Mesendoderm (in vitro differentiated cells): Measurements from ENCODE around the gene PCDH20.
A peak's percentile ranks its signal among the peaks of the same experiment; 100 is the strongest.
"Not testable (repeated sequence)": the region's sequence is repeated elsewhere in the genome, so short reads cannot be mapped to it uniquely, and the experiment has no call there.

ENCODE experiments used
- DNase-seq: peaks from one replicate; pipeline ENCODE4 v3.0.0; 2013
- H2AK5ac ChIP-seq: 2 replicates; pipeline ENCODE4 v1.6.1; 2013; ENCODE audit warnings: low read length, inconsistent platforms
- H2BK120ac ChIP-seq: 2 replicates; pipeline ENCODE4 v1.6.1; 2013; ENCODE audit warnings: low read depth, mild to moderate bottlenecking, low read length, moderate library complexity, mixed read lengths
- H2BK15ac ChIP-seq: replicated peaks from 2 replicates; pipeline ENCODE4 v1.6.1; 2013; ENCODE audit warnings: low read depth, mild to moderate bottlenecking, moderate library complexity
- H2BK5ac ChIP-seq: 2 replicates; pipeline ENCODE4 v1.6.1; 2013; ENCODE audit warnings: low read length, inconsistent platforms
- H3K18ac ChIP-seq: 2 replicates; pipeline ENCODE4 v1.6.1; 2013; ENCODE audit warnings: mild to moderate bottlenecking, low read length, mixed read lengths
- H3K23ac ChIP-seq: one replicate; pipeline ENCODE4 v1.6.1; 2013; ENCODE audit warnings: low read length
- H3K27ac ChIP-seq: 2 replicates; pipeline ENCODE4 v1.5.1; 2013; ENCODE audit warnings: low read depth, mild to moderate bottlenecking, inconsistent platforms, low read length, moderate library complexity
- H3K27me3 ChIP-seq: 2 replicates; pipeline ENCODE4 v1.6.1; 2013; ENCODE audit warnings: low read length, control low read depth, mild to moderate bottlenecking, inconsistent platforms; ENCODE audit not compliant: insufficient read depth, poor library complexity
- H3K36me3 ChIP-seq: 2 replicates; pipeline ENCODE4 v1.6.1; 2013; ENCODE audit warnings: low read length, inconsistent platforms; ENCODE audit not compliant: control insufficient read depth, insufficient read depth
- H3K4ac ChIP-seq: one replicate; pipeline ENCODE4 v1.6.1; 2013; ENCODE audit warnings: low read depth, mild to moderate bottlenecking, low read length, moderate library complexity
- H3K4me1 ChIP-seq: 2 replicates; pipeline ENCODE4 v1.6.1; 2013; ENCODE audit warnings: low read depth, low read length, inconsistent platforms; ENCODE audit not compliant: control insufficient read depth
- H3K4me2 ChIP-seq: 2 replicates; pipeline ENCODE4 v1.6.1; 2013; ENCODE audit warnings: low read length
- H3K4me3 ChIP-seq: 2 replicates; pipeline ENCODE4 v1.5.1; 2013; ENCODE audit warnings: mild to moderate bottlenecking, low read length
- H3K56ac ChIP-seq: one replicate; pipeline ENCODE4 v1.6.1; 2013; ENCODE audit warnings: low read length
- H3K79me1 ChIP-seq: 2 replicates; pipeline ENCODE4 v1.6.1; 2013; ENCODE audit warnings: low read length, inconsistent platforms
- H3K79me2 ChIP-seq: 2 replicates; pipeline ENCODE4 v1.6.1; 2013; ENCODE audit warnings: mild to moderate bottlenecking, low read length; ENCODE audit not compliant: control insufficient read depth, insufficient read depth
- H3K9ac ChIP-seq: 2 replicates; pipeline ENCODE4 v1.6.1; 2013; ENCODE audit warnings: low read length, inconsistent platforms
- H4K5ac ChIP-seq: one replicate; pipeline ENCODE4 v1.6.1; 2013; ENCODE audit warnings: low read length
- H4K8ac ChIP-seq: one replicate; pipeline ENCODE4 v1.6.1; 2013; ENCODE audit warnings: low read depth, mild to moderate bottlenecking, control low read depth, low read length, moderate library complexity
- WGBS: extraction: QIAGEN DNeasy Blood & Tissue Kit; methylation state at CpG from one replicate; pipeline ENCODE4 v1.1.7; 2013; ENCODE audit warnings: low lambda C conversion rate, missing lambda C conversion rate; ENCODE audit not compliant: insufficient coverage; ENCODE audit errors: extremely low coverage; 5-methylcytosine and 5-hydroxymethylcytosine counted together

The PCDH20 gene

DNA sequence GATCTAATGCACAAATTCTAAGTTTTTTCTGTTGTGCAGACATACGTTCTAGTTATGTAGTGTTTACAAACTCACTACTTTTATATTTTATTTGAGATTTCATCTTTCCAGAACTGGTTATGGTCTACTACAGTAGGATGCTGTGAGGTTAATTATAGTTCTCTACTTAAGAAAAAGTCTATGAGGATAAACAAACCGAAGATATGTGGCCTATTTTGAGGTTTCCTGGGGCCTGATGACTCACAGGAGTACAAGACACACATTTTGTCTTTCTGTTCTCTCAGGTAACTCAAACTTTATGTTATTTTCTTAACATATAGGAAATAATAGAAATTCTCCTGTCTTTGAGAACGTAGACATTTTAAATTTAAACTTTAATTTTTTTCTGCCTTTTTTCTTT is 45.1 kb downstream of the PCDH20 start:
- Histone ChIP-seq H2BK5ac (no peak overlapping the region), H3K18ac (no peak overlapping the region), H2BK15ac (no peak overlapping the region), H3K4me1 (no peaks in the 10 kb centered on the region), H3K79me1 (no peaks in the 10 kb centered on the region), H3K23ac (no peak overlapping the region), H3K27ac (no peak overlapping the region), H4K5ac (no peak overlapping the region), H3K36me3 (no peaks in the 10 kb centered on the region), H3K9ac (no peak overlapping the region), H2AK5ac (no peak overlapping the region), H3K27me3 (no peaks in the 10 kb centered on the region), H4K8ac (no peak overlapping the region), H3K4ac (no peak overlapping the region), H3K4me2 (no peak overlapping the region), H3K56ac (no peak overlapping the region), H3K79me2 (no peaks in the 10 kb centered on the region), H2BK120ac (no peak overlapping the region), H3K4me3 (no peak overlapping the region)
- no CpG with 5 or more reads among the region's 3 CpGs for WGBS
- no peak for DNase-seq

DNA sequence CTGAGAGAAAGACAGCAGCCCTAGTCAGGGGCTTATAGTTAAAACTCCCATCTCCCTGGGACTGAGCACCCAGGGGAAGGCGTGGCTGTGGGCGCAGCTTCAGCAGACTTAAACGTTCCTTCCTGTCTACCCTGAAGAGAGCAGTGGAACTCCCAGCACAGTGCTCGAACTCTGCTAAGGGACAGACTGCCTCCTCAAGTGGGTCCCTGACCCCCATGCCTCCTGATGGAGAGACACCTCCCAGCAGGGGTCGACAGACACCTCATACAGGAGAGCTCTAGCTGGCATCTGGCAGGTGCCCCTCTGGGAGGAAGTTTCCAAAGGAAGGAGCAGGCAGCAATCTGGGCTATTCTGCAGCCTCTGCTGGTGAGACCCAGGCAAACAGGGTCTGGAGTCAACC is 51.0 kb downstream of the PCDH20 start:
- H3K9ac ChIP-seq = not testable (repeated sequence)

DNA sequence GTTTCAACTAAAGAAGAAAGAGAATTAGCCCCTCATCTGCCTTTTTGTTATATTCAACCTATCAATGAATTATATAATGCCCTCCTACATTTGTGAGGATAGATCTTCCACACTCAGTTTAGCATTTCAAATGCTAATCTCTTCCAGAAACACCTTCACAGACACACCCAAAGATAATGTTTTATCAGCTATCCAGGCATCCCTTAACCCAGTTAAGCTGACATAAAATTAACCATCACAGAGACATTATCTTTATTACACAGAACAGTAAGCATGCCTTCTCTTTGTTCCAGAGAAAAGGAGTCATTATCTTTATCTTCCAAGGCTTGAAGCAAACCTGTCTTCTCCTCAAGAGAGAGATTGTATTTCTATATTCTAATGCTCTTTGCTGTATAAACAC is 53.1 kb downstream of the PCDH20 start:
- Histone ChIP-seq H4K8ac (no peak overlapping the region), H3K56ac (no peak overlapping the region), H3K4ac (no peak overlapping the region), H4K5ac (no peak overlapping the region), H2BK15ac (no peak overlapping the region), H2BK5ac (no peak overlapping the region), H3K36me3 (no peaks in the 10 kb centered on the region), H3K79me1 (no peaks in the 10 kb centered on the region), H3K4me3 (no peak overlapping the region), H3K27me3 (no peaks in the 10 kb centered on the region), H3K9ac (no peak overlapping the region), H3K18ac (no peak overlapping the region), H3K79me2 (no peaks in the 10 kb centered on the region), H2BK120ac (no peak overlapping the region), H3K27ac (no peak overlapping the region), H3K4me2 (no peak overlapping the region), H3K23ac (no peak overlapping the region), H2AK5ac (no peak overlapping the region), H3K4me1 (no peaks in the 10 kb centered on the region)
- peak; percentile 6 for DNase-seq

More for the DNA sequence above, 51.0 kb downstream of the PCDH20 start:
- not testable (repeated sequence) for H3K56ac ChIP-seq, H3K4me1 ChIP-seq, H2BK120ac ChIP-seq, H2AK5ac ChIP-seq, H3K18ac ChIP-seq, DNase-seq, H2BK5ac ChIP-seq, H4K8ac ChIP-seq, H3K36me3 ChIP-seq, H3K4ac ChIP-seq, H3K27ac ChIP-seq, H3K4me2 ChIP-seq, H3K79me2 ChIP-seq, H3K27me3 ChIP-seq, H2BK15ac ChIP-seq, H3K23ac ChIP-seq, H4K5ac ChIP-seq, H3K79me1 ChIP-seq, H3K4me3 ChIP-seq
- WGBS = no CpG with 5 or more reads among the region's 5 CpGs
